HepG2 (cell line): ENCODE measurements around the gene WNT3A. TPM values are rescaled to one million over a fixed set of nuclear protein-coding genes. Genes with fewer than 3 reads are reported as not detected.

ENCODE experiments used
- ATAC-seq: fragments of 200-7000 bp; cut with Tn5 transposase; 3 replicates; pipeline ENCODE4 v1.9.1; 2020; ENCODE audit warnings: mild to moderate bottlenecking, moderate library complexity
- BruUV-seq: library from RNA; stranded (reverse); fragments of 400-500 nt; replicated peaks from 2 replicates; lab custom pipeline; 2021; lab: Mats Ljungman, UMichigan
- CTCF ChIA-PET: fragments of 300-600 bp; formaldehyde crosslinking; extraction: SDS; loops from one replicate; lab custom pipeline; 2021; ENCODE audit warnings: low total read pairs, inconsistent platforms, low intra/inter-chr PET ratio; lab: Yijun Ruan, JAX
- POLR2A ChIA-PET: fragments of 350-600 bp; sonication (Branson Sonifier 250); formaldehyde crosslinking; loops from one replicate; lab custom pipeline; 2020; ENCODE audit warnings: antibody characterized with exemption, inconsistent platforms; lab: Yijun Ruan, JAX
- DNase-seq: peaks from one replicate; pipeline ENCODE4 v3.0.0-alpha.2; 2015; ENCODE audit warnings: low spot score
- FAIRE-seq: peaks from 3 replicates; lab custom pipeline; 2011; peaks lifted over from hg19 to GRCh38; lab: Jason Lieb, UNC
- H2AFZ ChIP-seq: one replicate; pipeline ENCODE4 v1.6.1; 2011; ENCODE audit warnings: low read length, inconsistent platforms
- H3K27ac ChIP-seq: fragments of 300-600 bp; 3 replicates; pipeline ENCODE4 v1.8.0; 2011; ENCODE audit warnings: mixed run types, mild to moderate bottlenecking, mixed read lengths, low read length, inconsistent platforms; ENCODE audit not compliant: insufficient read depth; ENCODE audit errors: extremely low read length
- H3K27me3 ChIP-seq, 2 experiments: fragments of 200-600 bp in 1 of 2; 2 replicates in 1 of 2; 3 replicates in 1 of 2; pipeline versions ENCODE4 v1.6.0 to v1.8.0; 2011; ENCODE audit warnings: low read length in 2 of 2, mild to moderate bottlenecking in 2 of 2, moderate library complexity in 2 of 2, inconsistent platforms in 1 of 2; ENCODE audit not compliant: insufficient read depth in 2 of 2, control insufficient read depth in 1 of 2
- H3K36me3 ChIP-seq, 2 experiments: fragments of 200-600 bp in 1 of 2; replicated peaks in 1 of 2; 2 replicates in 1 of 2; 3 replicates in 1 of 2; pipeline versions ENCODE4 v1.5.1 to v1.8.0; 2011; ENCODE audit warnings: low read length in 2 of 2, inconsistent platforms in 1 of 2; ENCODE audit not compliant: insufficient read depth in 2 of 2, control insufficient read depth in 1 of 2
- H3K4me1 ChIP-seq: 2 replicates; pipeline ENCODE4 v1.5.1; 2012; ENCODE audit warnings: low read length, inconsistent platforms; ENCODE audit not compliant: insufficient read depth
- H3K4me2 ChIP-seq: 2 replicates; pipeline ENCODE4 v1.6.0; 2011; ENCODE audit warnings: low read depth, low read length, inconsistent platforms
- H3K4me3 ChIP-seq, 3 experiments: fragments of 200-600 bp in 1 of 3; sonication (generic), shearing (Covaris generic) in 1 of 3; replicated peaks in 1 of 3; 2 replicates each; pipeline ENCODE4 v1.5.1; 2011 to 2016; ENCODE audit warnings: low read length in 3 of 3, inconsistent platforms in 2 of 3, low read depth in 2 of 3, mild to moderate bottlenecking in 2 of 3, control low read depth in 1 of 3, mixed read lengths in 1 of 3; ENCODE audit not compliant: insufficient read depth in 1 of 3
- H3K79me2 ChIP-seq: one replicate; pipeline ENCODE4 v1.6.1; 2011; ENCODE audit warnings: low read length, inconsistent platforms; ENCODE audit not compliant: insufficient read depth
- H3K9ac ChIP-seq: 2 replicates; pipeline ENCODE4 v1.6.0; 2011; ENCODE audit warnings: mild to moderate bottlenecking, low read depth, low read length, inconsistent platforms; ENCODE audit not compliant: insufficient read depth
- H3K9me3 ChIP-seq: 2 replicates; pipeline ENCODE4 v1.5.1; 2012; ENCODE audit warnings: mild to moderate bottlenecking, low read length
- H4K20me1 ChIP-seq: 2 replicates; pipeline ENCODE4 v1.6.0; 2011; ENCODE audit warnings: inconsistent platforms, mild to moderate bottlenecking, low read length, moderate library complexity; ENCODE audit not compliant: insufficient read depth
- BRCA1 ChIP-seq: sonication (generic); formaldehyde crosslinking; IDR thresholded peaks from 2 replicates; pipeline ENCODE4 v1.4.0; 2020; ENCODE audit warnings: missing genetic modification reagents
- KAT2B ChIP-seq: fragments of 150-350 bp; IDR thresholded peaks from 2 replicates; pipeline ENCODE4 v1.6.1; 2014; ENCODE audit warnings: low read depth, low read length, borderline replicate concordance
- SAP130 ChIP-seq: IDR thresholded peaks from 2 replicates; pipeline ENCODE4 v1.6.1; 2016; ENCODE audit warnings: low read depth
- WIZ ChIP-seq: sonication (generic); formaldehyde crosslinking; IDR thresholded peaks from 2 replicates; pipeline ENCODE4 v1.5.1; 2020; ENCODE audit warnings: mild to moderate bottlenecking, missing genetic modification reagents
- ZBTB14 ChIP-seq: sonication (generic); formaldehyde crosslinking; IDR thresholded peaks from 2 replicates; pipeline ENCODE4 v1.4.0; 2020; ENCODE audit warnings: missing genetic modification reagents
- ZFP62 ChIP-seq: sonication (generic); formaldehyde crosslinking; IDR thresholded peaks from 2 replicates; pipeline ENCODE4 v1.4.0; 2020; ENCODE audit warnings: missing genetic modification reagents
- ZNF18 ChIP-seq: sonication (generic); formaldehyde crosslinking; IDR thresholded peaks from 2 replicates; pipeline ENCODE4 v1.8.0; 2022; ENCODE audit warnings: mild to moderate bottlenecking, missing genetic modification reagents; ENCODE audit not compliant: insufficient replicate concordance
- ZNF576 ChIP-seq: sonication (generic); formaldehyde crosslinking; IDR thresholded peaks from 2 replicates; pipeline ENCODE4 v1.4.0; 2020; ENCODE audit warnings: mild to moderate bottlenecking, missing genetic modification reagents
- ZNF687 ChIP-seq: sonication (generic); formaldehyde crosslinking; IDR thresholded peaks from 2 replicates; pipeline ENCODE4 v1.5.1; 2020; ENCODE audit warnings: mild to moderate bottlenecking, missing genetic modification reagents, moderate library complexity
- WGBS: methylation state at CpG from one replicate; pipeline ENCODE4 v1.1.6; 2017; ENCODE audit warnings: low lambda C conversion rate; 5-methylcytosine and 5-hydroxymethylcytosine counted together
- in situ Hi-C: cut with HindIII; loops from 2 replicates; pipeline ENCODE4 v1.10.0; 2017; ENCODE audit warnings: low pct_unique_long_range_greater_than_20kb; ENCODE audit not compliant: extremely low pct_ligation_motif_present
- intact Hi-C: fragments of 100-400 bp; cut with micrococcal nuclease; formaldehyde crosslinking; loops from one replicate; pipeline ENCODE4 v1.10.0; 2022; ENCODE audit not compliant: unreplicated experiment
- polyA plus RNA-seq, 8 experiments: library from polyadenylated mRNA; depleted of rRNA in 3 of 8; stranded (reverse) in 7 of 8; unstranded in 1 of 8; fragments of >200 nt; fragmentation: Illumina TruSeq in 4 of 8; extraction: Trizol in 4 of 8; gene quantifications; 2 replicates each; pipeline versions ENCODE4 v1.2.1 to v1.2.3, GENCODE V29; 2011 to 2016; ENCODE audit warnings: low read depth in 4 of 8, missing spikeins in 1 of 8, mixed read lengths in 1 of 8; ENCODE audit not compliant: insufficient read depth in 1 of 8
- total RNA-seq, 5 experiments: library from RNA; depleted of rRNA; stranded (reverse); fragments of >200 nt; fragmentation: Illumina TruSeq; extraction: Trizol; gene quantifications; 2 replicates each; pipeline ENCODE4 v1.2.3, GENCODE V29; 2016; ENCODE audit warnings: low read depth in 1 of 5
- TF ChIP-seq, protein P1 (sequence below): IDR thresholded peaks from 2 replicates; pipeline ENCODE4 v1.6.1; 2012; ENCODE audit warnings: low read length, improper control_type of control experiment
- TF ChIP-seq, protein P2 (sequence below): sonication (generic); formaldehyde crosslinking; IDR thresholded peaks from 2 replicates; pipeline ENCODE4 v1.4.0; 2020; ENCODE audit warnings: missing genetic modification reagents, borderline replicate concordance

The WNT3A gene
- total and polyA plus RNA-seq, 2 of the 13 experiments (the other 11 are each of a cell fraction or from before 2014, with no cell fraction given), result not detected

DNA sequence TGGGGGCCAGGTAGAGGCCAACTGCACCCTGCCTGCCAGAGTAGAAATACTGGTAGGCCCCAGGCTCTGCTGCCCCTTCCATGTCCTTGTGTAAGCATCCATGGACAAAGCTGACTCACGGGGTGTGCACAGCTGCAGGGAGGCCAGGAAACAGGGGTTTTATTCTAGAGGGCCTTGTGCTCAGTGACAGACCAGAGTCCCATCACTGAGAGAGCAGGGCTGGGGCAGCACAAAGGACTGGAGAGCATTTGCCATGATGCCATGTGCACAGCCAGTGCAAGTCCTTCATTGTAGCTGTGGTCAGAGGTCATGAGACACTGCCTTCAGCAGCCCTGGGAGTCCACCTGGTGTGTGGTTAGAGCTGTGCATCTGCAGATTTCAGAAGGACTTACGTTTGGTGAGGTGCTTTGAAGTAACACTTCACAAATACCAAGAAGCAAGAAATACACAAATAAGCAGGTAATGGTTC lies 83.8 kb downstream of the WNT3A start:
- Histone ChIP-seq H3K4me2 (no peak overlapping the region), H3K4me1 (peaks cover 57% of the 10 kb centered on the region), H3K27ac (no peak overlapping the region), H4K20me1 (peaks cover 100% of the 10 kb centered on the region), H3K27me3 (no peaks in the 10 kb centered on the region), H3K36me3 (peaks cover 15 to 70% of the 10 kb centered on the region in 2 experiments; a peak in 4 of 5 replicates), H2AFZ (no peak overlapping the region), H3K9me3 (peaks cover 26% of the 10 kb centered on the region), H3K4me3 (no peak overlapping the region), H3K79me2 (peaks cover 100% of the 10 kb centered on the region), H3K9ac (no peak overlapping the region)
- no TSS peak for BruUV-seq
- CTCF ChIA-PET, result no interaction called here
- DNase-seq, result no peak
- in situ Hi-C loops, result no loop called here
- WGBS, result 56% methylated on average over 1 of the region's 2 CpGs
- peak; percentile 47 for ATAC-seq
- POLR2A ChIA-PET, result interaction anchor here (1.2 kb wide), 1 partner anchor 75 kb away, joined by 4 read pairs; the partner anchor contains the start of gene IBA57
- intact Hi-C loops, result no loop called here
- FAIRE-seq, result no peak
- no peak for TF ChIP-seq ZNF18
- no peak for TF ChIP-seq WIZ
- TF ChIP-seq ZFP62 (CRISPR knock-in tag), result no peak
- no peak for TF ChIP-seq KAT2B
- peak; percentile 32 for TF ChIP-seq ZNF687 (CRISPR knock-in tag)
- TF ChIP-seq, protein P1, sequence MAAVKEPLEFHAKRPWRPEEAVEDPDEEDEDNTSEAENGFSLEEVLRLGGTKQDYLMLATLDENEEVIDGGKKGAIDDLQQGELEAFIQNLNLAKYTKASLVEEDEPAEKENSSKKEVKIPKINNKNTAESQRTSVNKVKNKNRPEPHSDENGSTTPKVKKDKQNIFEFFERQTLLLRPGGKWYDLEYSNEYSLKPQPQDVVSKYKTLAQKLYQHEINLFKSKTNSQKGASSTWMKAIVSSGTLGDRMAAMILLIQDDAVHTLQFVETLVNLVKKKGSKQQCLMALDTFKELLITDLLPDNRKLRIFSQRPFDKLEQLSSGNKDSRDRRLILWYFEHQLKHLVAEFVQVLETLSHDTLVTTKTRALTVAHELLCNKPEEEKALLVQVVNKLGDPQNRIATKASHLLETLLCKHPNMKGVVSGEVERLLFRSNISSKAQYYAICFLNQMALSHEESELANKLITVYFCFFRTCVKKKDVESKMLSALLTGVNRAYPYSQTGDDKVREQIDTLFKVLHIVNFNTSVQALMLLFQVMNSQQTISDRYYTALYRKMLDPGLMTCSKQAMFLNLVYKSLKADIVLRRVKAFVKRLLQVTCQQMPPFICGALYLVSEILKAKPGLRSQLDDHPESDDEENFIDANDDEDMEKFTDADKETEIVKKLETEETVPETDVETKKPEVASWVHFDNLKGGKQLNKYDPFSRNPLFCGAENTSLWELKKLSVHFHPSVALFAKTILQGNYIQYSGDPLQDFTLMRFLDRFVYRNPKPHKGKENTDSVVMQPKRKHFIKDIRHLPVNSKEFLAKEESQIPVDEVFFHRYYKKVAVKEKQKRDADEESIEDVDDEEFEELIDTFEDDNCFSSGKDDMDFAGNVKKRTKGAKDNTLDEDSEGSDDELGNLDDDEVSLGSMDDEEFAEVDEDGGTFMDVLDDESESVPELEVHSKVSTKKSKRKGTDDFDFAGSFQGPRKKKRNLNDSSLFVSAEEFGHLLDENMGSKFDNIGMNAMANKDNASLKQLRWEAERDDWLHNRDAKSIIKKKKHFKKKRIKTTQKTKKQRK, result no peak
- TF ChIP-seq, protein P2, sequence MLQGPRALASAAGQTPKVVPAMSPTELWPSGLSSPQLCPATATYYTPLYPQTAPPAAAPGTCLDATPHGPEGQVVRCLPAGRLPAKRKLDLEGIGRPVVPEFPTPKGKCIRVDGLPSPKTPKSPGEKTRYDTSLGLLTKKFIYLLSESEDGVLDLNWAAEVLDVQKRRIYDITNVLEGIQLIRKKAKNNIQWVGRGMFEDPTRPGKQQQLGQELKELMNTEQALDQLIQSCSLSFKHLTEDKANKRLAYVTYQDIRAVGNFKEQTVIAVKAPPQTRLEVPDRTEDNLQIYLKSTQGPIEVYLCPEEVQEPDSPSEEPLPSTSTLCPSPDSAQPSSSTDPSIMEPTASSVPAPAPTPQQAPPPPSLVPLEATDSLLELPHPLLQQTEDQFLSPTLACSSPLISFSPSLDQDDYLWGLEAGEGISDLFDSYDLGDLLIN (CRISPR knock-in tag), result no peak
- no peak for TF ChIP-seq ZBTB14 (CRISPR knock-in tag)
- TF ChIP-seq SAP130 (CRISPR knock-in tag), result peak; percentile 34; the same call in 1 of the 2 replicates
- TF ChIP-seq BRCA1 (CRISPR knock-in tag), result no peak
- no peak for TF ChIP-seq ZNF576 (CRISPR knock-in tag)
